Measurements from ENCODE around the gene POLR2F.

The POLR2F gene
- 6.1 to 18.7 (median 13.2) reads per million in 18 experiments for total RNA-seq

DNA sequence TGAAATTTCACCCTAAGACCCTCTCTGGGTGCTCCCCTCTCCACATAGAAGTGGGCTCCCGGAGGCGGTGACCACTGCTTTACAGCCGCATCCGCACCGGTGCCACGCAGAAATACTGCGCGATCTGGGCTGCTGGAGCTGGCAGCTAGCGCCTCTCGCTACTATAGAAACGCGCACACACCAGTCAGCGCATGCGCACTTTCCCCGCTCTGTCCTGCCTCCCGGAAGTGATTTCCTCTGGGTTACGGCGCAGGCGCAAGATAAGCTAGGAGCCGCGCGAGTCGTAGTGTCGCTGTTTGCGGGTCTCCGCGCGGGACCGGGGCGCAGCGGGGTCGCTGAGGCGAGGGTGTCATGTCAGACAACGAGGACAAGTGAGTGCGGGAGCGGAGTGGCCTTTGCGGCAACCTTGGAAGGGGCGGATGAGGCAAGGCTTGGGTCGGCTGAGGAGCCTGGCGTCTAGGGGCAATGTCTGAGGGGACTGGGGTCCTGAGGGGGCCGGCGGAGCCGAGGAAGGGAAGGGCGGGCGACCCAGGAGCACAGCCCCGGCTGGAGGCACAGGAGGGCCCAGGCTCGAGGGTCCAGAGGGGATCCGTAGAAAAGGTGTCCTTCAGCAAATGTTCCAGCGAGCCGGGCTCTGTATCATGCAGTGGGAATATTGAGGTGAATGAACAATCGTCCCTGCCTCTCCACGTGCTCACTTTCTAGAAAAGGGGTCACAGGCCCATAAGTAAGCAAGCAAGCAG is at the start of gene POLR2F, which contains the start of gene C22orf23:
POLR2F (plus strand) TSS at position 263 of the 743 bp plus-strand sequence; CDS start at position 352, 89 bp downstream.
C22orf23 (minus strand) TSS at position 165 of the 743 bp plus-strand sequence. CDS start 452 bp downstream, outside the sequence.
- peak; percentile 97 to 98 for DNase-seq

DNA sequence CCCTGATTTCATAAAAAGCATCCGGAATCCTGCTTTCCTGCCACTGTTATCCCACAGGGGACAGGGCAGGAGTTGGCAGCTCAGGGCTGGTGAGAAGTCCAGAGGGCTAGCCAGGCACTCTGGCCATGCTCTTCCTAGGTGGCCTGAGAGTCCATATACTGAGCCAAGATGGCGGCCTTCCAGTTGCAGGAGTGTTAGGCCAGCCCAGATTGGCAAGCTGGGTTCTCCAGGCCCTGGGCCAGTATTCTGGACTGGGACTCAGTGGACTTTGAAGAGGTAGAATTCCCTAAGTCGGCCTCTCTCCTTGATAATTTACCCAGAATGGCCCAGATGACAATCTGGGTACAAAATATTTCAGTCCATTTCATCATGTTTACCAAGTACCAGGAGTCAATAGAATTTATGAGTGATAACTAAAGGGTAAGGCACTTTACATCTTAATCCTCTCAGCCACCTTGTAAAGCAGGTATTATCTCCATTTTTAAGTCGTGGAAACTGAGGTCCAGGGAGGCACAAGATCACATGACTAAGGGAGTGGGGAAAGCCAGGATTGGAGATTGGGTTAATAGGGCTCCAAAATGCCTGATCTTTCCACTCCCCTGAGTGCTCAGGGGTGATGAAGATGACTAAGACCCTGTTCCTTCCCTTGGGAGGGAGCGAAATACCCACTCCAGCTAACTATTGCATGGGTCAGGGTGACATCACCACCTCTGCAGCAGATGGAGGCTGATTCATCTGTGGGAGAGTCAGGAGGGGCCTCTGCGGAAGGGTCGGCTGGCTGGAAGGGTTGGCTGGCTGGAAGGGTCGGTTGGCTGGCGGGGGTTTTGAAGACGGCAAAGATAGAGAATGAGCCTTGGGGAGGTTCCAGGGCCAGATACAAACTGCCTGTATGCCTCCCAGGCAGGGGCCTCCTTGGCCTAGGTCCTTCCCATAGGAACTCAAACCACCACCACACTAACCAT is 48.6 kb upstream of the POLR2F start:
- peak; percentile 87 to 95 for DNase-seq

DNA sequence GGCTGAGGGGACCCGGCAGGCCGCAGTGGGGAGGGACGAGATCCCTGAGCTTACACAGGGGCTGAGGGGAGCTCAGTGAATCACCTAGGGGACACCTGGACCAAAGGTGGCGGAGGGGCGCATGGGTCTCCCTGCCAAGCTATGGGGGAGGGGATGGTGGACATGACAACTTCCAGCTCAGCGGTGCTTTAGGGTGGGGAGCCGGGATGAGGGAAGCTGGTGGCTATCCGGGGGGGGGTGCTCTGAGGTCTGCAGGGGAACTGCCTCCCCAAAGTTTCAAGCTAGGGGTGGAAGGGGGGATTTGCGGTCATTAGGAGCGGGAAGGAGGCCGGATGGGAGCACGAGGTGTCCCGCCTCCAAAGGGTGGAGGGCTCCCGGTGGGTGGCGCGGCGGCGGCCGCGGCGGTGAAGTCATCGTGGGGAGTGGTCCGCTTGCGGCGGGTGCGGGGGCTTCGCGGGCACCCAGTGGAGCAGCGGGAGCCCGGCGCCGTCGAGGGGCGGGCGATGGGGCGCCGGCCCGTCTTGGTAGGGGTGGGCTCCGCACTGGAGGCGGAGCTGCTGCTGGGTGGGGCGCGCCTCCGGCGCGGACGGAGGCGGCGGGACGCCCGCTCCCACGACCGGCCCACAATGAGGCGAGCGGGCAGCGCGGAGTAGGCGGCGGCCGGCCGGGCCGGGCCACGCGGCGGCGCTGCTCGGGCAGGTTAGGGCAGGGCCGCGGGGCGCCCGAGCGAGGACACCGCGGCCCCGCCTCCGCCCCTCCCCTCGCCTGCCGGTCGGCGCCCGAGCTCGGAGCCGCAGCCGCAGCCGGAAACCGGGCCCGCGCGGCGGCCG is 47.8 kb upstream of the POLR2F start, which contains the start of gene MICALL1:
MICALL1 (plus strand) TSS at position 764 of the 830 bp plus-strand sequence. CDS start 126 bp downstream, outside the sequence.
- DNase-seq: peak; percentile 47 to 81

DNA sequence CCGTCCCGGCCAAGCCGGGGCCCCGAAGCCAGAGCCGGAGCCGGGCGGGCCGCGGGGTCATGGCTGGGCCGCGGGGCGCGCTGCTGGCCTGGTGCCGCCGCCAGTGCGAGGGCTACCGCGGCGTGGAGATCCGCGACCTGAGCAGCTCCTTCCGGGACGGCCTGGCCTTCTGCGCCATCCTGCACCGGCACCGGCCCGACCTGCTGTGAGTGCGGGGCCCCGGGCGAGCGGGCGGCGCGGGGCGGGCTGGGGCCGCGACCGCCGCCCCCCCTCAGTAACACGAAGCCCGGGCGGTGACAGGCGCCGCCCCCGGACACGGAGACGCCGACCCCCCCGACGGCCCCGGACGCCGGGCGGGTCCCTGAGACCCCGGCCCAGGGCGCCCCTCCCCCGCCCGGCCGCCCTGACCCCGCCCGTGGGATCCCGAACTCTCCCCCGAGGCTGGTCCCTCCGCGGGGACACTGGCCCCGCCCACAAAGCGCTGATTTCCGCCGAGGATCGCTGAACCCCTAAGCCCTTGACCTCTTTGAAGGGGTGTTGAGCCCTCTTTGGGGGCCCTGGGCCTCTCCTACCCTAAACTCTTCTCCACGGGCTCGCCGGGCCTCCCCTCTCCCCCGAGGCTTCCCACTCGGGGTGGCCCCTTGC is 47.0 kb upstream of the POLR2F start:
- peak in 1 of 2 donors; percentile 42 for DNase-seq

DNA sequence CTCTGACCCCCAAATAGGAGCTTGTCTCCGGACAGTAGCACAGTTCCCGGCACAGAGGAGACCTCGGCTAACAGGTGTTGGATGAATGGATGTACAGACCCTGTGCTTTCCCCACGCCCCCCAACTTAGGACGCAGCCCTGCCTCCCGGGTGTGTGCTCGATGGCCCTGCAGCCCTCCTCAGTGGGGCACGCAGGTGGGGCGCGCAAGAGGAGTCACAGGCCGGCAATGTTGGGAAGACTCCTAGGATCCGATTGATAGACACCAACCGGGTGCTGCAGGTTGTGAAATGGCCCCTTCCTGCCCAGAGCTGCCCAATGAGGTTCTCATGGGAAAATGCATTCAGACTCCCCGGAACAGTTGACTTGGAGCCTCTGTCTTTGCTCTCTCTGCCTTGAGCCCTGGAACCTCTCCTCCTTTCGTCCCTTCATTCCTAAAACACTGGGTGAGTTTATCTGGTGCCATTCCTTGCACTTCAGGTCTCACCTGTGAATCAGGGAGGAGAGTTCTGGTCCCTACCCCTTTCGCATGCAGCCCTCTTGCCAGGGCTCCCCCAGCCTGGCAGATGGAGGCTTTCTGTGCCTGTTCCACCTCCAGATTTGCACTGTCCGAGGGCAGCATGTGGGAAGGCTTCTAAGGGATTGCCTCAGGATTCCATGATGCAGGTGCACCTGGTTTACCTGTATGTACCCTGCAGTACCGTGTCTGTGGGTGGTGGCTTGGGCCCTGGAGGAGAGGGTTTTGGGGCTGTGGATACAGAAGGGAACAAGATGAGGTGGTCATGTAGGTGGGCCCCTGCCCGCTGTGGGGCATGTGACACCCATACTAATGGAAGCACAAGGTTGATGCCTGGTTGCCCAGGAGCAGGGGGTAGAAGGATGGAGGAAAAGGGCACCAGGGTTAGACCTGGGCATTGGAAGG is 46.2 kb upstream of the POLR2F start:
- peak in 1 of 2 donors; percentile 26 for DNase-seq

DNA sequence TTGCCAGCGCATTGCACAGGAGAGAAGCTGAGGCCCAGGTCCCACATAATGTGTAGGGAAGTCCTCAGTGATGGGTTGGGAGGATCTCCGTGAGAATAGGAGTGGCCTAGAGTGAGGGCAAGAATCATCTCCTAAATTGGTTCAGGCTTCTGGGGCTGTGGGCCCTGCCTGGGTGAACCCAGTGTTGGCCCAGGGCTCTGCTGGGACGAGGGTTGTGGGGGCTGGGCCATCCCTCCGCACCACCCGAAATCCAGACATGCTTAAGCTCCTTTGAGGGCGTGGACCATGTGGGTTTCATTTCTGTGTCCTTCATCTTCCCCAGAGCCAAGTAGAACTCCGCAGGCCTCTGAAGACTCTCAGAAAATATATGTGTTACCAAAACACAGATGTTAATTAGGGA is 43.7 kb upstream of the POLR2F start:
- no peak for DNase-seq

DNA sequence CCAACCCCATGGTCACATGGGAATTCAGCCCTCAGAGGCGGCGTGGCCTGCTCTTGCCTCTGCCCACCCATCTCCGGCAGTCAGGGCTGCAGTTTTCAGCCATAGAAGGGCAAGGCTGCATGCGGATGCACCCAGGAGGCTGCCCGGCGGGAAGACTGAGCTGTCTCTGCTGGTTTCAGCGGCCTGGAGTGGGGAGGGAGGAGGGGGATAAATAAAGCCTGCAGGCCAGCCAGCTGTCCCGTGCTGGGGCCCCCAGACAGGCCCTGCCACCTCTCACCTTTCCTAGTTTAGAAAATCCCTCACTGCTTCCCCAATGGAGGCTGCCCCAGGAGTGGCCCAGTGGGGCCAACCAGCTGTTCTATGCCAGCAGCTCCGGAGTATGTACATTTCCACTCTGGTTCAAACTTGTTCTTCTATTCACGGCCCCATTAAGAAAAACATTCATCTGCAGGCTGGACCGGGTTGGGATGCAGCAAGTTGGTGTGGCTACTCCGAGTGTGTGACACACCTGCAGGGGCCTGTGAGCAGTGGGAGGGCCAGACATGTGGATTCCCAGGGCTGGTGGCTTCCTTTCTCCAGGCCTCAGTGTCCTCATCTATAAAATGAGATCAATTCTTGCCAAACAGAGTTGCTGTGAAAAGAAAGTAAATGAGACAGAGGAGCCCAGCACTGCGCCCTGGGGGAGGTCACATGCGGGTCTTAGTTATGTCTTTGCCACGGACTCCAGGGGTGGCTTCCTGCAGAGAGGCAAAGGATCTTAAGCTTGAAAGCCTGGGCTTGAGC is 42.4 kb upstream of the POLR2F start:
- no peak for DNase-seq

DNA sequence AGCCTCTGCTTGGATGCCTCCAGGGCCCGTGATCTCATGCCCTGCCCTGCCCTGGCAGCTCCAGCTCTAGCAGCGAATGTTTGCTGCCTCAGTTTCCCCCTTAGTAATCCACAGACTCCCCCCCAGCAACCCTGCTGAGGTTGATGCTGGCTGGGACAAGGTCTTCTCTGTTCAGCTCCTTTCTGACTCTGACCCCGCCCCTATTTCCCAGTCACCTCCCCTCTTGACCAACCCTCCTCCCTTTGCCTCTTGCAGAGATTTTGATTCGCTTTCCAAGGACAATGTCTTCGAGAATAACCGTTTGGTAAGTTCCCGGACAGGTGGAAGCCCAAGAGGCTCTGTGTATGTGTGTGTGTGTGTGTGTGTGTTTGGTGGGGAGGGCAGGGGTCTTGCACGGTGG is 41.8 kb upstream of the POLR2F start:
- DNase-seq: no peak

DNA sequence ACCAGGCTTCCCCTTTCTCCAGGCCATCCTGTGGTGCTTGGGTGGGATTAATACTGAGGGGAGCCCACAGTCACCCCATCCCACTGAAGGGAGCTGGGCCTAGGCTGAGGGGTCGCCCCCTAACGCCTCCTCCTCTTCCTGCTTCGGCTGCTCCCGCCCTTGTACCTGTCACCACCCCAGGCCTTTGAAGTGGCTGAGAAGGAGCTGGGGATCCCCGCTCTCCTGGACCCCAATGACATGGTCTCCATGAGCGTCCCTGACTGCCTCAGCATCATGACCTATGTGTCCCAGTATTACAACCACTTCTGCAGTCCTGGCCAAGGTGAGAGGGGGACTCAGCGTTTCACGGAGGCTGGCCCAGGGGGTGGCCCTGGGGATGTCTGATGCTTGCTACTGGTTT is 41.3 kb upstream of the POLR2F start:
- DNase-seq: no peak

DNA sequence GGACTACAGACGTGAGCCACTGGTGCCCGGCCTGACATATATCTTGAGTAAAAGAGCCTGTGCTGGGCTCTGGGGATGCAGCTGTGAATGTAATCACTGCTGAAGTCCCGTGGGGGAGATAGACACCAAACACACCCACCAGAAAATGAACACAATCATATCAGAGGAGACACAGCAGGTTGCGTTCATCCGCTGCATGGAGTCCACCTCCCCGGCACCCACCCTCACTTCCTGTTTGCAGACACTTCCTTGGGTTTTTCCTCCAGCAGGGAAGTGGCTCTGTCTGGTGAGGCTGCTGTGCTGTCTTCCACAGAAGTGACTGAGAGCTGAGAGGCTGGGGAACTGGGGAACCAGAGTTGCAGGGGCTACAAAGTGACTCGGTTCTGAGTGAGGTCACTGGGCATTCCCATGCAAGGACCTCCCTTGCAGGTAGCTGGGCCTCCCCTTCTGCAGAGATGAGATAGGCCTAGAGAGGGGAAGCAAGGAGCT is 40.2 kb upstream of the POLR2F start:
- DNase-seq: peak in 1 of 2 donors; percentile 46

DNA sequence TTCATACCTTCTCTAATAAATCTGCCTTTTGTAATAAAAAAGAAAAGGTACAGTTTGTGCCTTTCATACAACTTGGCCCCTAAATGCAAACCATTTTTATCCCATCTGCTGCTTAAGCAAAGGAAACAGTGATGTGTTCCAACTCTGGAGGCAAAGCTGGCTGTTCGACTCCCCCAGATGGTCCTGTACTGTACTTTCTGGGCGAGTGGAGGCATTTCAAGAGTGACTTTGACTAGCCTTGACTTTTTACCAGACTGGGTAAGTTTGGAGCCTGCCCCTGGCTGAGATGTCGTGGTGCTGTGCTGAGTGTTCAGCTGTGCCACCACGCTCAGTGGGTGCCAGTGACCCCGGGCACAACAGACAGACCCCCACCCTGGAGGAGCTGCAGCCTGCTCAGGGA is 37.2 kb upstream of the POLR2F start:
- DNase-seq: no peak

DNA sequence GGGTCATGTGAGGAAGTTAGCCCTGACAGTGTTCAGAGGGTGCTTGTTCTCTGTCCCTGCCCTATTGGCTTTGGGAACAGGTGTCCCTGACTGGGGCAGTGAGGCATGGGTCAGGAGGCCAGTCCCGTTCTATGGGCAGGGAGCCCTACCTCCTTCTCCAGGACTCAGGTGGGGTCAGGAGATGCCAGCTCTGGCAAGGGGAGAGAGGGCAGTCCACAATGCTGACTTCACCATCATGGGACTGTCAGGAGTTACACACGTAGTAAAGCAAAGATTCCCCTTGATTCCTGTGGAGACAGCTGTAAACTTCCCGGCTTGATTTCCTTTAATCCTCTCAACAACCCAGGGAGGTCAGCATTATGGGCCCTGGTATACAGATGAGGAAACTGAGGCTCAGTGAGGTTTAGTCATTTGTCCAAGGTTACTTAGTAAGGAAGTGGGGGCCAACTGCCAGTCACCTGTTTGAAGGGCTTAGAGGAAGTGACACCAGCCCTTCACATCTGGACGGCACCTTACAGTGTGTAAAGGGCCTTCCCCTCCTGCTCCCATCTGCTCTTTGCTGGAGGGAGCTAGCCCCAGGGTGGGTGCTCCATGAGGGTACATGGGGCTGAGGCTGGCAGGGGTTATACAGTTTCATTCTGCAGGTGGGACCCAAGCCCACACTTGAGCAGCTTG is 35.5 kb upstream of the POLR2F start:
- DNase-seq: no peak

DNA sequence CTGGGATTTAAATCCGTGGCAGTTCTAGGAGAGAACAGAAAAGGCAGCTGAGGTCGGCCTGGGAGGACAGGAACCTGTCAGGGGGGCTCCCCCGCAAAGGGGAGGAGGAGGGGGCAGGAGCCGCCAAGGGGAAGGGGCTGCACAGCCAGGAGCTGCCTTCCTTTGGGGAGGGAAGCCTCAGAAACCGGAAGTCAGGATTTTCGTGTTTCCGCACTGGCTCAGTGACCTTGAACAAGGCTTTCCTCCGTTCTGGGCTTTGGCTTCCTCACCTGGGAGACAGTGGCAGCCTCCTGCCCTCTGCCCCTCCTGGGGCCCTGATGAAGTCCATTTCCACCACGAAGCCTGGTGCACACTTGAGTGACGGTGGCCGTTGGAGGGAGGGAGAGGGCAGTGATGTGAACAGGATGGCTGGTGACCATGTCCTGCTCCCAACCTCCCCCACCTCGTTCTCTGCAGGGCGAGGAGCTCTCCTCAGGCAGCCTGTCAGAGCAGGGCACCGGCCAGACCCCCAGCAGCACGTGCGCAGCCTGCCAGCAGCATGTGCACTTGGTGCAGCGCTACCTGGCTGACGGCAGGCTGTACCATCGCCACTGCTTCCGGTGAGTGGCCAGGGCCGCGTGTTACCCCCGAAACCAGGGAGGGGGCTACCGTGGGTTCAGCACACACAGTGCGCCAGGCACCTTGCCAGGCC is 34.8 kb upstream of the POLR2F start:
- no peak for DNase-seq

DNA sequence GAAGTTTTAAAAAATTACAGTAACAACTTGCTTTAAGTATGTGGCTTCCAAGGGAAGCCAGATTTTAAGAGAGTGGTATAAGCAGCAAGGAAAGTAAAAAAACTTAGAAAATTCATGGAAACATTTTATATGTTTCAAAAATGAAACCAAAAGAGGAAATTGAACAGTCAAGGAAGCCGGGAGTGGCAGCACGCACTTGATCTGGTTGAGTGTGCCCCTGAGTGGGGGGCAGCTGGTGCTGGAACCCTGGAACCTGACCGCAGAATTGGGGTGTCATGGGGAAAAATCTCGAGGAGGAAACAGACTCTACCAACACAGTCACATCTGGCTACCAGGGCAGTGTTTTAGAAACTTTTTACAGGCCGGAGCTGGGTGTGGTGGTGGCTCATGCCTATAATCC is 33.4 kb upstream of the POLR2F start:
- DNase-seq: peak; percentile 10 to 40

DNA sequence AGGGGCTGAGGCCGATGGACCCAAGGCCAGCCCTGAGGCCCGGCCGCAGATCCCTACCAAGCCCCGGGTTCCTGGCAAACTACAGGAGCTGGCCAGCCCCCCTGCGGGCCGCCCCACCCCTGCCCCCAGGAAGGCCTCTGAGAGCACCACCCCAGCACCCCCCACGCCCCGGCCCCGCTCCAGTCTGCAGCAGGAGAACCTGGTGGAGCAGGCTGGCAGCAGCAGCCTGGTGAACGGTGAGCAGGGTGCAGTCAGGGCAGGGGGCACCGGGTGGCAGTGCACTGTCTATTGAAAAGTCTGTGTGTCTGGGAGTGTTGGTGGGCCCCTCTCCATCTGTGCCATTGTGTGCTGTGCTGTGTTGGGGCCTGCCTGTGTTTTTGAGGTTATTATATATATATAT is 31.3 kb upstream of the POLR2F start:
- DNase-seq: no peak

DNA sequence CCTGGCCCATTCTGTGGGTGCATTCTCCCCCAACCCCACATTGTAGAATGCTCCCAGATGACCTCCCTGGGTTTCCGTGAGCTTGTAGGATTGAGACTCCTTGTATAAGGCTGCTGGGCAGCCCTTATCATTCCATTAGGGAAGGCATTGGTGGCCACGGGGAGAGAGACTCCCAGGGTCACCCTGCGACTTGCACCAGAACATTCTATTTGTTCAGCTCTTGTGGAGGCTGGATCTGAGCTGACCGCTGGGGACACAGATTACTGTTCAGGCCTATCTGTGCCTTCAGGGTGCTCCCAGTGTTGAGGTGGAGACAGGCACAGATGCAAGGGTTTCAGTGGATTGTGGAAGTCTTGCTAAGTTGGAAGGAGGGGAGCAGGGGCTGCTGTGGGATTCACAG is 29.6 kb upstream of the POLR2F start:
- DNase-seq: no peak

DNA sequence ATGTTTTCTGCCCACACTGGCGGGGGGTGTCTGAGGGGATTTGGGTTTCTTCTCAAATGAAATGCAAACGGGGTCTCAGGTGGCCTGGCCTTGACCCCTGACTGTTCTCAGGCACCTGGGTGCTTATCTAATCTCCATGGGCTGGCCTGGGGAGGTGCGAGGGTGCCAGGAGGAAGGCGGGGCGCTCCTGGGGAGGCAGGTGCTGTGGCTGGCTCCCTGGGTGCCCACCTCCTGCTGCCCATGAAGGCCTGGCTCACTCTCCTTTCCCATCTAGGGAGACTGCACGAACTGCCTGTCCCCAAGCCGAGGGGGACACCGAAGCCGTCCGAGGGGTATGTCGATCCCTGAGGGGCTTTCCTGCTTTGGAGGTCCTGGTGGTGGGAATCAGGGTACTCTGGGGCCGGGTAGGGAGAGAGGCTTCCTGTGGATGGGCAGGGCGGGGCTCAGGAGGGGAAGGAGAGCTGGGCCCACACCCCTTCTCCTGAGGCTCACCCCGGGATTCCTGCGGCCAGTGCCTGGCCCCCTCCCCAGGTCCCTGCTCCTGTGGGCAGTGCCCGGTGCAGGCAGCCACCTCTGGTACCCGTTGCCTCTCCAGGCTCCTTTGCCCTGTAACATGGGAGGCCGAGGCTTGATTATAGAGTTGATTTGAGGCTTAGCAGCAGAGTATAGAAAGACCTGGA is 29.0 kb upstream of the POLR2F start:
- no peak for DNase-seq

DNA sequence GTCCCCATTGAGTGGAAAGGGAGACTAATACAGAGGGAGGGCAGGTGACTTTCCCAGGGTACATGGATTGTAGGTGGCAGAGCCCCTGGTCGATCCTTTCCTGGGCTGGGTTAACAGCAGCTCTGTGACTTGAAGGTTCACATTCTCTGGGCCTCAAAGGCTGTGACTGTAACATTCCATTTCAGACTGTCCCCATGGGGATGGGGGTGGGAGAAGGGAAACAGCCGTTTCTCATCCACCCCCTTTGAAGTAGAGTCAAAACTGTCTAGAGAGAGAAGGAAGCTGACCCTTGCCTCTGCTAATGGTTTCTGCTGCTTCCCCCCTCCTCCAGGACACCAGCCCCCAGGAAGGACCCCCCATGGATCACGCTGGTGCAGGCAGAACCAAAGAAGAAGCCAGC is 28.2 kb upstream of the POLR2F start:
- no peak for DNase-seq

Measured in inflammatory macrophage (primary cell).